H9 (cell line): ENCODE results near the gene CXCR2. TPM values are rescaled to one million over a fixed set of nuclear protein-coding genes. Genes with fewer than 3 reads are reported as not detected.

ENCODE experiments used
- DNase-seq: peaks from one replicate; pipeline ENCODE4 v3.0.0-alpha.2; 2017
- H2AFZ ChIP-seq: one replicate; pipeline ENCODE4 v1.6.1; 2013; ENCODE audit warnings: mild to moderate bottlenecking, low read length, control low read depth, moderate library complexity
- H2AK5ac ChIP-seq: 2 replicates; pipeline ENCODE4 v1.6.1; 2013; ENCODE audit warnings: low read length, control low read depth, mixed read lengths; ENCODE audit not compliant: insufficient read length
- H2BK120ac ChIP-seq: one replicate; pipeline ENCODE4 v1.6.1; 2013; ENCODE audit warnings: low read depth, mild to moderate bottlenecking, low read length, control low read depth, inconsistent platforms; ENCODE audit not compliant: poor library complexity, severe bottlenecking
- H2BK12ac ChIP-seq: 2 replicates; pipeline ENCODE4 v1.6.1; 2013; ENCODE audit warnings: low read length, control low read depth, mixed read lengths, low read depth; ENCODE audit not compliant: insufficient read length
- H2BK15ac ChIP-seq: 2 replicates; pipeline ENCODE4 v1.6.1; 2013; ENCODE audit warnings: low read depth, low read length, control low read depth
- H2BK20ac ChIP-seq: one replicate; pipeline ENCODE4 v1.6.1; 2013; ENCODE audit warnings: low read depth, mild to moderate bottlenecking, low read length, control low read depth, inconsistent platforms; ENCODE audit not compliant: poor library complexity, severe bottlenecking
- H2BK5ac ChIP-seq: 2 replicates; pipeline ENCODE4 v1.6.1; 2013; ENCODE audit warnings: low read length, control low read depth, mixed read lengths; ENCODE audit not compliant: insufficient read length
- H3K14ac ChIP-seq: 2 replicates; pipeline ENCODE4 v1.6.1; 2013; ENCODE audit warnings: low read length, control low read depth; ENCODE audit not compliant: insufficient read depth
- H3K18ac ChIP-seq: 2 replicates; pipeline ENCODE4 v1.6.1; 2013; ENCODE audit warnings: low read depth, mild to moderate bottlenecking, mixed read lengths, low read length, control low read depth; ENCODE audit not compliant: insufficient read length
- H3K23ac ChIP-seq: 2 replicates; pipeline ENCODE4 v1.6.1; 2013; ENCODE audit warnings: low read length, control low read depth, mixed read lengths, low read depth; ENCODE audit not compliant: insufficient read length
- H3K23me2 ChIP-seq: 2 replicates; pipeline ENCODE4 v1.6.1; 2013; ENCODE audit warnings: low read depth, mild to moderate bottlenecking, mixed read lengths, low read length, control low read depth; ENCODE audit not compliant: insufficient read length, poor library complexity, severe bottlenecking
- H3K27ac ChIP-seq: 2 replicates; pipeline ENCODE4 v1.5.1; 2013; ENCODE audit warnings: low read length, control low read depth, mixed read lengths, low read depth; ENCODE audit not compliant: insufficient read length
- H3K27me3 ChIP-seq: 2 replicates; pipeline ENCODE4 v1.6.1; 2013; ENCODE audit warnings: low read length, control low read depth, inconsistent platforms; ENCODE audit not compliant: insufficient read depth
- H3K4ac ChIP-seq: 2 replicates; pipeline ENCODE4 v1.6.1; 2013; ENCODE audit warnings: low read depth, mild to moderate bottlenecking, control low read depth, inconsistent platforms, low read length, moderate library complexity
- H3K4me1 ChIP-seq: 2 replicates; pipeline ENCODE4 v1.6.1; 2013; ENCODE audit warnings: low read length, control low read depth, inconsistent platforms; ENCODE audit not compliant: insufficient read depth
- H3K4me2 ChIP-seq: 2 replicates; pipeline ENCODE4 v1.6.1; 2013; ENCODE audit warnings: low read length, control low read depth, mixed read lengths; ENCODE audit not compliant: insufficient read length, insufficient read depth
- H3K56ac ChIP-seq: 2 replicates; pipeline ENCODE4 v1.6.1; 2013; ENCODE audit warnings: low read depth, mild to moderate bottlenecking, mixed read lengths, low read length, control low read depth; ENCODE audit not compliant: insufficient read length
- H3K79me1 ChIP-seq: 2 replicates; pipeline ENCODE4 v1.6.1; 2013; ENCODE audit warnings: low read depth, mild to moderate bottlenecking, moderate library complexity, low read length, control low read depth, inconsistent platforms; ENCODE audit not compliant: insufficient read depth, poor library complexity, severe bottlenecking
- H3K79me2 ChIP-seq: 2 replicates; pipeline ENCODE4 v1.6.1; 2013; ENCODE audit warnings: low read length, control low read depth, inconsistent platforms; ENCODE audit not compliant: insufficient read depth
- H3K9ac ChIP-seq: 2 replicates; pipeline ENCODE4 v1.6.1; 2013; ENCODE audit warnings: low read length, control low read depth, mixed read lengths; ENCODE audit not compliant: insufficient read length; ENCODE audit errors: extremely low read depth
- H3K9me3 ChIP-seq: one replicate; pipeline ENCODE4 v1.6.1; 2013; ENCODE audit warnings: low read depth, low read length, inconsistent platforms; ENCODE audit not compliant: control insufficient read depth
- H3T11ph ChIP-seq: one replicate; pipeline ENCODE4 v1.6.1; 2013; ENCODE audit warnings: mild to moderate bottlenecking, low read length, control low read depth, inconsistent platforms
- H4K20me1 ChIP-seq: one replicate; pipeline ENCODE4 v1.6.1; 2013; ENCODE audit not compliant: control insufficient read depth, insufficient read length, insufficient read depth
- H4K5ac ChIP-seq: 2 replicates; pipeline ENCODE4 v1.6.1; 2013; ENCODE audit warnings: low read depth, mild to moderate bottlenecking, mixed read lengths, low read length, control low read depth; ENCODE audit not compliant: insufficient read length
- H4K8ac ChIP-seq: replicated peaks from 2 replicates; pipeline ENCODE4 v1.6.1; 2013; ENCODE audit warnings: low read length, control low read depth, mixed read lengths, low read depth; ENCODE audit not compliant: insufficient read length
- H4K91ac ChIP-seq: 2 replicates; pipeline ENCODE4 v1.6.1; 2013; ENCODE audit warnings: low read depth, mild to moderate bottlenecking, moderate library complexity, mixed read lengths, low read length, control low read depth; ENCODE audit not compliant: insufficient read length
- H3K27ac Mint-ChIP-seq, 3 experiments: 2 replicates in 2 of 3; 3 replicates in 1 of 3; pipeline ENCODE4 v1.8.0; 2020 to 2021; ENCODE audit warnings: mixed read lengths in 3 of 3, mild to moderate bottlenecking in 1 of 3, moderate library complexity in 1 of 3
- H3K27me3 Mint-ChIP-seq: 2 replicates; pipeline ENCODE4 v1.8.0; 2021; ENCODE audit warnings: low read depth, mild to moderate bottlenecking, moderate library complexity, mixed read lengths
- H3K36me3 Mint-ChIP-seq, 3 experiments: 2 replicates in 2 of 3; 3 replicates in 1 of 3; pipeline ENCODE4 v1.8.0; 2020 to 2021; ENCODE audit warnings: low read depth in 3 of 3, mixed read lengths in 3 of 3; ENCODE audit not compliant: insufficient read depth in 1 of 3
- H3K4me1 Mint-ChIP-seq, 2 experiments: 2 replicates each; pipeline ENCODE4 v1.8.0; 2020; ENCODE audit warnings: mixed read lengths in 2 of 2
- H3K4me3 Mint-ChIP-seq, 2 experiments: 2 replicates in 1 of 2; 3 replicates in 1 of 2; pipeline ENCODE4 v1.8.0; 2020 to 2021; ENCODE audit warnings: mild to moderate bottlenecking in 2 of 2, mixed read lengths in 2 of 2, moderate library complexity in 1 of 2
- H3K9me3 Mint-ChIP-seq, 2 experiments: 2 replicates in 1 of 2; 3 replicates in 1 of 2; pipeline ENCODE4 v1.8.0; 2020; ENCODE audit warnings: mild to moderate bottlenecking in 2 of 2, mixed read lengths in 2 of 2, moderate library complexity in 1 of 2
- CTCF ChIP-seq: fragments of 200-600 bp; sonication (generic); conservative IDR thresholded peaks from 3 replicates; pipeline ENCODE4 v1.8.0; 2021; ENCODE audit warnings: antibody characterized with exemption, mild to moderate bottlenecking
- WGBS: extraction: QIAGEN DNeasy Blood & Tissue Kit; methylation state at CpG from one replicate; pipeline ENCODE4 v1.1.7; 2013; ENCODE audit warnings: missing lambda C conversion rate, low lambda C conversion rate, mixed read lengths; ENCODE audit not compliant: insufficient read length; ENCODE audit errors: extremely low coverage; 5-methylcytosine and 5-hydroxymethylcytosine counted together
- total RNA-seq: library from RNA; stranded (reverse); gene quantifications from 2 replicates; pipeline ENCODE4 v1.2.1, GENCODE V29; 2021

CXCR2 gene
- total RNA-seq, 1 experiment from 2014 or later = 0.59 TPM

- H3K56ac ChIP-seq = no peak overlapping the region
- H3K23ac ChIP-seq = no peak overlapping the region
- H3K4me2 ChIP-seq = no peak overlapping the region
- no peak for TF ChIP-seq CTCF
- no peaks in the 10 kb centered on the region for H3K79me1 ChIP-seq
- peaks cover 11 to 13% of the 10 kb centered on the region in 2 experiments for H3K9me3 Mint-ChIP-seq
- no peak overlapping the region for H2BK5ac ChIP-seq
- H2BK20ac ChIP-seq = no peak overlapping the region
- H3K4me1 Mint-ChIP-seq = 0 out of 4 replicates have a peak, but pooled peaks cover 0 to 3% of the 10 kb centered on the region in 2 experiments
- H2AK5ac ChIP-seq = no peak overlapping the region
- H3K79me2 ChIP-seq = no peaks in the 10 kb centered on the region
- no peak overlapping the region for H4K8ac ChIP-seq
- H4K91ac ChIP-seq = no peak overlapping the region
- H3K27ac ChIP-seq = no peak overlapping the region
- peaks cover 2 to 4% (median 4%) of the 10 kb centered on the region in 3 experiments; a peak in 3 of 7 replicates for H3K36me3 Mint-ChIP-seq
- H3K23me2 ChIP-seq = no peaks in the 10 kb centered on the region
- H3K18ac ChIP-seq = no peak overlapping the region
- no peak overlapping the region for H2BK120ac ChIP-seq
- no peak overlapping the region for H3K9ac ChIP-seq
- H4K5ac ChIP-seq = no peak overlapping the region
- H3K4me3 Mint-ChIP-seq = no peak overlapping the region
- peaks cover 5% of the 10 kb centered on the region for H3K9me3 ChIP-seq
- H3K27me3 ChIP-seq = no peaks in the 10 kb centered on the region
- H3K27me3 Mint-ChIP-seq = peaks cover 9% of the 10 kb centered on the region
- H3K14ac ChIP-seq = no peak overlapping the region
- no peak overlapping the region for H2AFZ ChIP-seq
- no peaks in the 10 kb centered on the region for H4K20me1 ChIP-seq
- WGBS = no CpG with 5 or more reads among the region's 5 CpGs
- no peak overlapping the region for H3K27ac Mint-ChIP-seq
- no peaks in the 10 kb centered on the region for H3K4me1 ChIP-seq
- no peak overlapping the region for H3T11ph ChIP-seq
- no peak overlapping the region for H2BK15ac ChIP-seq
- H3K4ac ChIP-seq = no peak overlapping the region
- no peak for DNase-seq
- H2BK12ac ChIP-seq = no peak overlapping the region
These were observed 23.3 kb downstream of the CXCR2 start for GRCh38 chr2:218149098-218149497.
